Hippocampal formation (tissue), 2 donors: Measurements from ENCODE around the gene ERI3.

Experiments used
- DNase-seq, 2 donors: peaks; one replicate each; lab custom pipeline; 2025; lab: John Stamatoyannopoulos, UW

The ERI3 gene

DNA sequence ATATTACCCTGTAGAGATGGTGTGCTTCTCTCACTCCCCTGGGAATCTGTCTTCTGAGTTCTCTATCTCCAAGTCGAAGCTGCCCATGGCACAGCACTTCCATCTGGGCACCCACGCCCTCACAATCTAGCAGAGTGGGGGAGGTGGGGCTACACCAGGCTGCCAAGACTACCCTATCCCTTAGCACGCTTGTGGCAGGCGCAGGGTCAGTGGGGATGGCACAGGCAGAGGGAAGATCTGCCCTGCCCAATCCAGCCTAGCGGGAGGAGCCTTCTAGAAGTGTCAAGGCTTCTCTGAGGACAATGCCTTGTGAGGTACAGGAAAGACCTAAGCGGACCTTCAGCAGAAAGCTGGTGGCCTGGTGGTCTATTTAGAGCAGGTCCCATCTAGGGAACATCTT lies 92.6 kb downstream of the ERI3 start:
- no peak for DNase-seq

DNA sequence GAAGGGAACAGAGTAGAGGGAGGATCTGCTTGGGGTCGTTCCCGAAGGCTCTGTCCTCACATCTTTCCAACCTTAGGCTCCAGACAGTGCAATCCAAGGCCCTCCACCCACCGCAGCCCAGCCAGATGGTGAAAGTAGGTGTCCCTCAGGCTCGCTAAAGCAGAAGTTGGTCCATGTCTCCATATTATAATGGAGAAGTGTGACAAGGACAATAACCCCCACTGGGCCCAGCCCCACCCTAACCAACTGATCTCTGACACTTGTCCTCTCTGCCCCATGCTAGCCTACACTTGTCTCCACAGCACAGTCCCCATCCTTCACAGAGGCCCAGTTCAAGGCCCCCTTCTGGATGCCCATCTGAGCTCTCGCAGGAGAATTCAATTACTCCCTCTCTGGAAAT lies 93.1 kb downstream of the ERI3 start:
- DNase-seq: no peak

DNA sequence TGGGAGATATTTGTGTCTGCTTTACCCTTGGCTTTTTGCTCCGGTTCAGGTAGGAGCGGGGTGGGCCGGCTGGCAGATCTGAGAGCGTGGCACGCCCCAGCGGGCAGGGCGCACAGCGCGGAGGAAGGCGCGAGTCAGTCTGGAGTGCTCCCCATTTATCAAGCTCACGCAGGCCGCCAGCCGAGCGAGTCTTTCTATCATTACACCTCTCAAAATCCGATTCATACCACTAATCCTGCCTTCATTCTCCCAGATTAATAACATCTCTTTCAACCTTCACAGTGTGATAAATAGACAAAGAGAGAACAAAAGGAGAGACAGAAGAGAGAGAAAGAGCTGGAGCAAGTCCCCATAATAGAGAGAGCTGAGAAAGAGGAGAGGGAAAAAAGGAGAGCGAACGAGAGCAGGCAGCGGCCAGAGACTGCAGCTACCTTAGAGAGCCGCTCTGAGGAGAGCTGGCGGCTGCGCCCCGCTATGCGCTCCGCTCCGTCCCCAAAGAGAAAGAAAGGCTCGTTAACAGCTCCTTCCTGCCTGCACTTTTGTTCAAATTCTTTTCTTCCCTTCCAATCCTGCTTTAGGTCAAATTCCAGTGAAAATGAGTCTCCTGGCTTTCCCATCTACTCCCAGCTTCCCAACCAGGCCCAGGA lies 93.8 kb downstream of the ERI3 start:
- no peak for DNase-seq

DNA sequence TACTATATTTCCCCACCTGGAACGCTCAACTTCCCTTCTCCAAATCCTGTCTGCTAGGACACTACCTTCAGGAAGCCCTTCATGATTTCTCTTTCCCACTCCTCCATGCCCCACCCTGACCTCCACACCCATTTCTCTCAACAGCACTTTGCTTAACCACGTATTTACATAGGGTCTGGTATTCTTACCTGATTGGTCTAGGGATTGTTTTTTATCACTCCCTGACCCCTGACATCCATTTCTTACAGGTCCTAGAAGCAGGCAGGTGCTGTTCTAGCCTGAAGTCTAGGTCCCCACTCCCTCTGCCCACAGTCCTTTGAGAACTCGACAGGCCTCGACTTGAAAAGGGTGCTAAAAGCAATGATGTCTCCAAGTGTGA lies 94.3 kb downstream of the ERI3 start:
- no peak for DNase-seq

GRCh38 chr1:44259090-44259489 lies 96.0 kb downstream of the ERI3 start:
- DNase-seq: no peak

DNA sequence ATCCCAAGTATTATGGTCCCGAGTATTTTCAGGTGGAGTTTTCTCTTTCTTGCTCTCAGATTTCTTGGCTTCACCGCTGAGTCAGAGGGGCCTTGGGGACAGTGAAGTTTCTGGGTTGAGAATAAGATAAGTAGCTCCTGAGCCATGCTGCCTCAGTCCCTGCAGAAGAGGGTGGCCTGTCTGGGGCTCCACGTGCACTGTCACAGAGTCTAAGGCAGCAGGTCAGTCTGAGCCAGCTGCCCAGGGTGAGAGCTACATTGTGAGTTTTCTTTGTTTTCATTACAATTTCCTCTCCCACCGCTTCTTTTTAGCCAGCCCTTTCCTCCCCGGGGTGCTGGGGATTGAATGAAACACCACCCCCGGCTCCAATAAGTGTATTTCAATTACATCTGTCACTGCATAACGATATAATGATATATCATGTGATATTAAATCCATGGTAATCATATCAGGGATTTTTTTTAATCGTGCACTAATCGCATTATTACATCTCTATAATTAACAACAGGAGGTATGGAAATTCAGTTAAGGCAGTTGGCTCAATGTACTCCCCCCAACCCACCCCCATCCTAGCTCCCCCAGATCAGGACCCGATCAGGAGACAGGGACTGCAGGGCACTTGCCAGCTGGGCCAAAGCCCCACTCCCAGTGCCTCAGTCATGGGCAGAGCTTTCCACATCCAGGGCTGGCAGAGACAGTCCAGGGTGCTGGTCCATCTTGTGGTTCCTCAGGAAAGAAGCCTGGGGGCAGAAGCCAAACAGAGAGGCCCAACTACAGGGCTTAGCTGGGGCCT lies 98.1 kb downstream of the ERI3 start:
- DNase-seq: no peak

DNA sequence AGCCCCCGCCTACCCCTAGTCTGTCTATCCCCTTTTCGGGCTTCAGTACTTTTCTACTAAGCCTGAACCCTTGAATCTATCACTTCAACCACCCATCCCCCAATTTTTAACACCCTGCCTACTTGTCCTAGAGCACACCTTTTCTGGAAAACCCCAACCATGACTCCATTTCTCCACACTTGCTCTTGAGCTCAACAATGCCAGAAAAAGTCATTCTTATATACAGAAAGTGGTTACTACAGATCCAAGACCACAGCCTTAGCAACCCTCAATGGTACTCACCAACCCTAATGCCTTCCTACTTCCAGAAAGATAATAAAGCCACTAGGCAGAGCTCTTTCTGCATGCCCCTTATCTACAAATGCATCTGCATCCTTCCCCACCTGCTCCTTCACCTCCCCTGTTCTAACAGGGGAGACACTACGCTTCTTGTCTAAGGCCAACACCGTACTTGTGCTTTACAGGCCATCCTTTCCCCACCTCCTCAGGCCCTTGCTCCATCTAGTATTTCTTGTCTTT lies 100.6 kb downstream of the ERI3 start:
- DNase-seq: no peak

- DNase-seq: no peak
Measured at GRCh38 chr1:44251989-44252671, 102.9 kb downstream of the ERI3 start.

DNA sequence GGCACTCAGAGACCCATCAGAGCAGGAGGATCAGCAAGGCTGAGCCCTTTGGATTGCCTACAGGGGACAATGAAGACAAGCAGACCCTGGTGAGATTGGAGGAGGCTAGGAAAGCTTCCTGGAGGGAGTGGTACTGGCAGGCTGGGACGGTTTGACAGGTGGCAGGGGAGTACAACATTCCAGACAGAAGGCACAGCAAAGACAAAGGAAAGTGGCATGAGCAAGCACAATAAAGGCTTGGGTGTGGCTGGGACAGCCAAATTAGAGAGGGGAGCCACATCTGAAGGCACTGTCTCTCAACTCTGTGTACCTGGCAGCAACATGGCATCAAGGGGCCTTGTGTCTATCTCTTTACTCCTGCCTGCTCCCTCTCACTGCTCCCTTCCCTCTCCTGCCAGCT lies 103.6 kb downstream of the ERI3 start:
- DNase-seq: no peak

DNA sequence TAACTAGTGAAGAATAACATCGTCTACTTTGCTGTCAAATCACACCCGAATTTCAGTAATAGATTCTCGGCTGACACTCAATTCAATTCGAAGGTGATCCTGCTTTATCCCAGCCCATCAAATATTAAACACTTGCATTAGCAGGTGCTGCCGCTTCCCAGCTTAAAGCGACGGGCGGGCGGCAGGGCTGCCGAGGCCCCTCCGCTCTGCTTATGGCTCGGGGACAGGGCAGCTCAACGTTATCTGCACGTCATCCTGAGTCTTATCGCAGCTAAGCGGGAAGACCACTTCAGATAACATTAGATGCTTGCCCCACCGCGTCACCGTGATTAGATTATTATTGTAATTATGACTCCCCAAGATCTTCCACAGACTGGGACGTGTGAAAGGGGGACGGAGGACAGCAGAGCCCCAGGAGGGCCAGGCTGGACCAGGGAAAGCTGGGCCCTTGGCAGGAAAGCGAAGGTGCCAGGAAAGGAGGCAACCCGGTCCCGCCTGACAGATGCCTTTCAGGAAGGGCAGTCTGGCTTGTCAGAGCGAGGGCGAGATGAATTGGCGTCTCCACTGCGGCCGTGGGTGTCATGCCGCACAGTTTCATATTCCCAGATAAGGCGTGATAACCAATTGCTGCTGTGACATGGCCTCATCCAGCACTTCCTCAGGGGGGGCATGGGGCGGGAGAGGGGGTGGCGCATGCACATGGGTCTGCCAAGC lies 104.8 kb downstream of the ERI3 start:
- no peak for DNase-seq

DNA sequence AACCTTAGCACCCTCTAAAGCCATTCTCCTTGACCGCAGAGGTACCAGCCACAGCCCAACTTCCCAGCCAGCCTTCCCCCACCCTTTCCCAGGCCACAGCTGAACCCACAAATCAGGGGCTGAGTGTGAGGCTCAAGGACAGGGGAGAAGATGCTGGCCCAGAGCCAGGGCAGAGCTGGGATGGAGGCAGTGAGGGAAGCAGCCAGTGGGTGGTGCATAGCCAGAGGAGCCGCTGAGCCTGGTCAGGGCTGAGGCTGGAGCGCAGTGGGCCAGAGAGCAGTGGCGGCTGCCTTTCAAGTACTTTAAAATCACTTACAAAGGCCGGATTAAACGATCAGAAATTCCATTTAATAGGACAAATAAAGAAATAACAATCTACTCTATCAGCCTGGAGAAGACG lies 105.5 kb downstream of the ERI3 start:
- DNase-seq: no peak

GRCh38 chr1:44246806-44247205 lies 108.3 kb downstream of the ERI3 start:
- no peak for DNase-seq

DNA sequence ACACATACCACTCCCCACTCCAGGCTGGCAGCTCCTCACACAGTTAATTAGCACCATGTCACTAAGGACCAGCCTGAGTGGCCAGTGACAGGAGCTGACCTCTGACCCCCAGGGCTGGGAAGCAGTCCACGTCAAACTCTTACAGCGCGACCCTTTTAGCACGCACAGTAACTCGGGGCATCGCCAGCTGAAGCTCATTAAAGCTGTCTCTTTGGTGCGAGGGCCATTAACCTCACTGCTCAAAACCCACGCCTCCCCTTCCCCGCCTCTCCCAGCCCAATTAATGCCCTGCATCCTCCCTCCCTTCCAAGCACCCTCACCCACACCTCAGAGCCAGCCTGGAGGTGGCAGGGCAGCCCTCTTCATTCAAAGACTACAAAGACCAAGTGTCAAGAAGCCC lies 110.1 kb downstream of the ERI3 start:
- DNase-seq: no peak

- DNase-seq: no peak
Measured at GRCh38 chr1:44243782-44244495, 111.1 kb downstream of the ERI3 start.

- DNase-seq: no peak
Measured at GRCh38 chr1:44242746-44243145, 112.3 kb downstream of the ERI3 start.

- DNase-seq: no peak
Measured at GRCh38 chr1:44240802-44241671, 114.0 kb downstream of the ERI3 start.

- peak in 1 of 2 donors; percentile 17 for DNase-seq
Measured at GRCh38 chr1:44239961-44240371, 115.1 kb downstream of the ERI3 start.

DNA sequence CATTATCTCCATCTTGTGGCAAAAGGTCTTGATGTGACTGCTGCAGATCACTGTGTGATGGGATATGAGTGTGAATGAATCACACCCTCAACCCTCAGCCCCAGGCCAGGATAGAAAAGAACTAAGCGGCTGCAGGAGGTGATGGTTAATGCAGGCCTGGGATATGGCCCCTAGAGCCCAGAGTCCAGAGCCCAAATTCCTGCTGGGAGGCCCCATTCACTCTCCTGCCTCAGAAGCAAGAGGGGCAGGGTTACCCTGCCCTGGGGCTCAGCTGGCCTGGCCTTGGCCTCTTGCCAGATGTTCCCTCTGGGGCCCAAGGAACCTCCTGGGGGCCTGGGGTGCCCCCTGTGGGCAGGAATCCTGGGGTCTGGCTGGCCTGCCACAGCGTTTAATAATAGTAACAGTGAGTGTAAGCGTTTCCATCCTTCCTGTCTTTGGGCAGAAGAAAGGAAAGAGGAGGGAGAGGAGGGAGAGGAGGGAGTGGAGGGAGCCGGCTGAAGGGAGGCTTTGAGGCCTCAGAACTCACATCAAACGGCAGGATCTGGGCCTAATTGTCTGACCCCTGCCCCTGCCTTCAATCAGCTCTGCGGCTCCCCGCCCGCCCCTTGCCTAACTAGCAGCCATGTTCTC lies 115.6 kb downstream of the ERI3 start:
- DNase-seq: no peak

GRCh38 chr1:44238660-44239059 lies 116.4 kb downstream of the ERI3 start:
- no peak for DNase-seq
